Measurements from ENCODE around the gene PPP1R13B. TPM values are rescaled to one million over a fixed set of nuclear protein-coding genes. Genes with fewer than 3 reads are reported as not detected.

The PPP1R13B gene
- polyA plus RNA-seq, 1 of the 3 experiments (the other 2 are of a cell fraction), result 5.7 TPM

DNA sequence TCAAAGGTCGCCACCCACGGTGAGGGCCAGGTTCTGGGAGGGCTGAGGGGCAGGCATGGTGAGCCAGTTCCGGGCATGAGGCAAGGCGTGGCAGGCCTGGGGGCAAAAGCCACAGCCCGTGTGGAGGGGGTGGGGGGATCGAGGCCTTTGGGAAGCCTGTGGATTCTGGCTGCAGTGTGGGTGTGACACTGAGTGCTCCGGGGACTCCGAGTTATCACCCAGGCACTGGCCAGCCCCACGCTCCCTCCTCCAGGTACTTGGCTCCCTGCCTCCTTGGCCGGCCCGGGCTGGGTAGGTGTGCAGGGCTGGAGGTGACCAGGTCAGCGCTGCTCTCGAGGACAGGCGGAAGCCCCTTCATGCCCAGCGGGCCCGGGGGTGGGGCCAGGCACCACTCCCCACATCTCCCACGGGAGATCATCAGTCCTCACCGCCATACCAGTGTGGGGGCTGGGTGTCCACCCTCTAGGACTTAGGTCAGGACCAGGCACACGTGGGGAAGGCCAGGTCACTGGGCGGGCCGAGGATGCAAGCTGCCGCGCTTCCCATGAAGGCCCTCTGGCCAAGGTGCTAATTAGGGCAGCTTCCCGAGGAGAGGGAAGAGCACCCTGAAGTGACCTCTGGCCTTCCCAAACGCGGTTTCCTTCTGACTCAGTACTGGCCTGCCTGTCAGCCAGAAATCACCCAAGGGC, 46.8 kb upstream of the PPP1R13B start:
- H3K9me3 ChIP-seq, result no peaks in the 10 kb centered on the region
- ChIA-PET CTCF (interaction anchor here (1.3 kb wide), 1 partner anchor 27 kb away, joined by 3 read pairs; a partner anchor contains a TSS), POLR2A (no interaction called here)
- TF ChIP-seq EP300 (IDR thresholded peaks at IDR 0.05; ENCODE audit: borderline replicate concordance in 1 of 2, low read depth in 1 of 2, low read length in 1 of 2), result no peak
- H4K20me1 ChIP-seq (ENCODE audit: insufficient read depth), result no peaks in the 10 kb centered on the region
- H3K4me2 ChIP-seq, result no peak overlapping the region
- no peak overlapping the region for H3K4me3 ChIP-seq (ENCODE audit: low read depth in 2 of 2, low read length in 1 of 2)
- 81% methylated on average over 10 of the region's 26 CpGs for WGBS (ENCODE audit: low lambda C conversion rate)
- H3K36me3 ChIP-seq (replicated peaks in 1 of 2; ENCODE audit: control insufficient read depth in 1 of 2, insufficient read depth in 2 of 2, low read length in 1 of 2), result no peaks in the 10 kb centered on the region
- no peaks in the 10 kb centered on the region for H3K27me3 ChIP-seq (ENCODE audit: insufficient read depth)
- H3K9ac ChIP-seq, result no peak overlapping the region
- no peak overlapping the region for H2AFZ ChIP-seq (ENCODE audit: low read depth)
- DNase-seq, result peak; percentile 26
- no peaks in the 10 kb centered on the region for H3F3A ChIP-seq (replicated peaks; ENCODE audit: insufficient read depth)
- no peaks in the 10 kb centered on the region for H3K9me2 ChIP-seq
- no peaks in the 10 kb centered on the region for H3K79me2 ChIP-seq (ENCODE audit: insufficient read depth)
- peaks cover 0 to 9% of the 10 kb centered on the region in 2 experiments; a peak in 1 of 4 replicates for H3K4me1 ChIP-seq (ENCODE audit: control insufficient read depth in 1 of 2, insufficient read depth in 2 of 2, low read depth in 1 of 2, low read length in 1 of 2)
- no peak overlapping the region for H3K27ac ChIP-seq (ENCODE audit: low read depth in 2 of 2, low read length in 1 of 2)

GRCh38 chr14:103892247-103892646, 44.9 kb upstream of the PPP1R13B start:
- Histone ChIP-seq H3K9me3 (no peaks in the 10 kb centered on the region), H3K36me3 (replicated peaks in 1 of 2; ENCODE audit: control insufficient read depth in 1 of 2, insufficient read depth in 2 of 2, low read length in 1 of 2) (no peaks in the 10 kb centered on the region), H3F3A (replicated peaks; ENCODE audit: insufficient read depth) (no peaks in the 10 kb centered on the region), H3K4me1 (ENCODE audit: control insufficient read depth in 1 of 2, insufficient read depth in 2 of 2, low read depth in 1 of 2, low read length in 1 of 2) (peaks cover 0 to 9% of the 10 kb centered on the region in 2 experiments; a peak in 1 of 4 replicates), H3K9me2 (no peaks in the 10 kb centered on the region), H3K9ac (no peak overlapping the region), H3K4me2 (no peak overlapping the region), H3K27me3 (ENCODE audit: insufficient read depth) (no peaks in the 10 kb centered on the region), H2AFZ (ENCODE audit: low read depth) (no peak overlapping the region), H4K20me1 (ENCODE audit: insufficient read depth) (no peaks in the 10 kb centered on the region), H3K27ac (ENCODE audit: low read depth in 2 of 2, low read length in 1 of 2) (no peak overlapping the region), H3K4me3 (ENCODE audit: low read depth in 2 of 2, low read length in 1 of 2) (no peak overlapping the region), H3K79me2 (ENCODE audit: insufficient read depth) (no peaks in the 10 kb centered on the region)
- DNase-seq, result no peak
- TF ChIP-seq IRF3 (IDR thresholded peaks at IDR 0.05; ENCODE audit: low read depth, low read length) (no peak), RCOR1 (IDR thresholded peaks at IDR 0.05; ENCODE audit: low read length) (no peak), YY1 (IDR thresholded peaks at IDR 0.05; ENCODE audit: low read depth) (no peak), NRF1 (IDR thresholded peaks at IDR 0.05; ENCODE audit: low read depth, low read length) (no peak), RXRA (IDR thresholded peaks at IDR 0.05; ENCODE audit: borderline replicate concordance, low read depth) (no peak), EZH2phosphoT487 (IDR thresholded peaks at IDR 0.05; ENCODE audit: borderline replicate concordance, low read depth) (no peak), GATA2 (CRISPR knock-in tag; IDR thresholded peaks at IDR 0.05) (no peak), MAX (IDR thresholded peaks at IDR 0.05; ENCODE audit: low read depth) (no peak), FOXM1 (IDR thresholded peaks at IDR 0.05; ENCODE audit: low read depth) (no peak), FOSL2 (IDR thresholded peaks at IDR 0.05; ENCODE audit: borderline replicate concordance, low read depth) (no peak), SMC3 (IDR thresholded peaks at IDR 0.05; ENCODE audit: low read depth, low read length) (no peak), TAF1 (IDR thresholded peaks at IDR 0.05; ENCODE audit: borderline replicate concordance, low read depth, low read length) (no peak), RFX5 (IDR thresholded peaks at IDR 0.05; ENCODE audit: low read length) (no peak)
- CTCF ChIA-PET, result interaction anchor here (1.4 to 2.4 kb wide), 2 partner anchors 11 to 18 kb away, joined by 3 to 5 read pairs; no protein-coding TSS in a partner anchor
- POLR2A ChIA-PET, result no interaction called here
- 75% methylated on average over 8 of the region's 8 CpGs for WGBS (ENCODE audit: low lambda C conversion rate)
